Mesenchymal stem cell (in vitro differentiated cells and primary cell): ENCODE data around the gene LARP1B. TPM values are rescaled to one million over a fixed set of nuclear protein-coding genes. Genes with fewer than 3 reads are reported as not detected.

Experiments
- DNase-seq: peaks from one replicate; pipeline ENCODE4 v3.0.0-alpha.2; 2013
- H2AFZ ChIP-seq: one replicate; pipeline ENCODE4 v1.6.1; 2013; ENCODE audit warnings: low read depth, mild to moderate bottlenecking, control low read depth, inconsistent platforms, low read length, moderate library complexity
- H2AK5ac ChIP-seq: 2 replicates; pipeline ENCODE4 v1.6.1; 2013; ENCODE audit warnings: low read length, moderate library complexity, mild to moderate bottlenecking, inconsistent platforms; ENCODE audit not compliant: severe bottlenecking
- H2BK120ac ChIP-seq: one replicate; pipeline ENCODE4 v1.6.1; 2013; ENCODE audit warnings: low read depth, mild to moderate bottlenecking, inconsistent platforms, low read length, moderate library complexity
- H2BK12ac ChIP-seq, 2 experiments: one replicate each; pipeline ENCODE4 v1.6.1; 2013; ENCODE audit warnings: inconsistent platforms in 2 of 2, low read length in 2 of 2, mild to moderate bottlenecking in 2 of 2, moderate library complexity in 2 of 2, control low read depth in 1 of 2
- H2BK15ac ChIP-seq: one replicate; pipeline ENCODE4 v1.6.1; 2013; ENCODE audit warnings: mild to moderate bottlenecking, low read depth, inconsistent platforms; ENCODE audit not compliant: poor library complexity, severe bottlenecking
- H2BK5ac ChIP-seq: 2 replicates; pipeline ENCODE4 v1.6.1; 2013; ENCODE audit warnings: low read depth, mild to moderate bottlenecking, low read length, control low read depth, inconsistent platforms; ENCODE audit not compliant: poor library complexity, severe bottlenecking
- H3K14ac ChIP-seq, 2 experiments: one replicate each; pipeline ENCODE4 v1.6.1; 2013; ENCODE audit warnings: inconsistent platforms in 2 of 2, low read length in 2 of 2, control low read depth in 1 of 2, mild to moderate bottlenecking in 1 of 2, moderate library complexity in 1 of 2
- H3K18ac ChIP-seq, 2 experiments: one replicate each; pipeline ENCODE4 v1.6.1; 2013; ENCODE audit warnings: inconsistent platforms in 2 of 2, low read length in 2 of 2, control low read depth in 1 of 2, low read depth in 1 of 2, mild to moderate bottlenecking in 1 of 2
- H3K23ac ChIP-seq, 2 experiments: one replicate each; pipeline ENCODE4 v1.6.1; 2013; ENCODE audit warnings: inconsistent platforms in 2 of 2, low read length in 2 of 2, mild to moderate bottlenecking in 2 of 2, moderate library complexity in 2 of 2, control low read depth in 1 of 2
- H3K27ac ChIP-seq: 2 replicates; pipeline ENCODE4 v1.5.1; 2013; ENCODE audit warnings: mild to moderate bottlenecking, moderate library complexity, low read length, control low read depth, inconsistent platforms; ENCODE audit not compliant: poor library complexity, severe bottlenecking
- H3K27me3 ChIP-seq, 2 experiments: 2 replicates each; pipeline versions ENCODE4 v1.6.1 to v1.7.0; 2013; ENCODE audit warnings: low read length in 2 of 2, mild to moderate bottlenecking in 2 of 2, moderate library complexity in 2 of 2, control low read depth in 1 of 2, inconsistent platforms in 1 of 2; ENCODE audit not compliant: control insufficient read depth in 1 of 2, insufficient read depth in 1 of 2
- H3K36me3 ChIP-seq, 2 experiments: 2 replicates each; pipeline versions ENCODE4 v1.6.1 to v1.7.0; 2013; ENCODE audit warnings: low read length in 2 of 2, control low read depth in 1 of 2, inconsistent platforms in 1 of 2, low read depth in 1 of 2, mild to moderate bottlenecking in 1 of 2; ENCODE audit not compliant: insufficient read depth in 2 of 2, control insufficient read depth in 1 of 2
- H3K4ac ChIP-seq, 2 experiments: one replicate each; pipeline ENCODE4 v1.6.1; 2013; ENCODE audit warnings: inconsistent platforms in 2 of 2, low read length in 2 of 2, mild to moderate bottlenecking in 2 of 2, moderate library complexity in 2 of 2, control low read depth in 1 of 2, low read depth in 1 of 2
- H3K4me1 ChIP-seq: 2 replicates; pipeline ENCODE4 v1.6.1; 2013; ENCODE audit warnings: low read depth, low read length, control low read depth; ENCODE audit not compliant: control insufficient read depth, insufficient read depth
- H3K4me2 ChIP-seq: 2 replicates; pipeline ENCODE4 v1.6.1; 2013; ENCODE audit warnings: low read length, mild to moderate bottlenecking, inconsistent platforms; ENCODE audit not compliant: poor library complexity, severe bottlenecking
- H3K4me3 ChIP-seq, 2 experiments: 2 replicates each; pipeline versions ENCODE4 v1.5.1 to v1.7.0; 2013; ENCODE audit warnings: low read length in 2 of 2, mild to moderate bottlenecking in 2 of 2, control low read depth in 1 of 2, low read depth in 1 of 2; ENCODE audit not compliant: insufficient read depth in 1 of 2
- H3K79me1 ChIP-seq: replicated peaks from 2 replicates; pipeline ENCODE4 v1.6.1; 2013; ENCODE audit warnings: mild to moderate bottlenecking, control low read depth, low read length, inconsistent platforms; ENCODE audit not compliant: poor library complexity, severe bottlenecking
- H3K9ac ChIP-seq: 2 replicates; pipeline ENCODE4 v1.7.0; 2013; ENCODE audit warnings: mild to moderate bottlenecking, low read length, moderate library complexity
- H3K9me3 ChIP-seq: 2 replicates; pipeline ENCODE4 v1.7.0; 2013; ENCODE audit warnings: mild to moderate bottlenecking, low read length; ENCODE audit not compliant: control insufficient read depth
- H4K8ac ChIP-seq: one replicate; pipeline ENCODE4 v1.6.1; 2013; ENCODE audit warnings: inconsistent platforms, mild to moderate bottlenecking, low read length, moderate library complexity
- H4K91ac ChIP-seq: one replicate; pipeline ENCODE4 v1.6.1; 2013; ENCODE audit warnings: mild to moderate bottlenecking, low read length, inconsistent platforms
- WGBS: methylation state at CpG from one replicate; pipeline ENCODE4 v1.1.7; 2013; ENCODE audit warnings: mixed read lengths; 5-methylcytosine and 5-hydroxymethylcytosine counted together
- polyA plus RNA-seq, 2 experiments: library from polyadenylated mRNA; stranded (reverse); fragments of 200-250 nt; gene quantifications; one replicate each; pipeline ENCODE4 v1.2.3, GENCODE V29; 2013

The LARP1B gene
- 12.8 TPM for polyA plus RNA-seq (2013, experiment 1 of 2)
- 13.0 TPM for polyA plus RNA-seq (2013, experiment 2 of 2)

DNA sequence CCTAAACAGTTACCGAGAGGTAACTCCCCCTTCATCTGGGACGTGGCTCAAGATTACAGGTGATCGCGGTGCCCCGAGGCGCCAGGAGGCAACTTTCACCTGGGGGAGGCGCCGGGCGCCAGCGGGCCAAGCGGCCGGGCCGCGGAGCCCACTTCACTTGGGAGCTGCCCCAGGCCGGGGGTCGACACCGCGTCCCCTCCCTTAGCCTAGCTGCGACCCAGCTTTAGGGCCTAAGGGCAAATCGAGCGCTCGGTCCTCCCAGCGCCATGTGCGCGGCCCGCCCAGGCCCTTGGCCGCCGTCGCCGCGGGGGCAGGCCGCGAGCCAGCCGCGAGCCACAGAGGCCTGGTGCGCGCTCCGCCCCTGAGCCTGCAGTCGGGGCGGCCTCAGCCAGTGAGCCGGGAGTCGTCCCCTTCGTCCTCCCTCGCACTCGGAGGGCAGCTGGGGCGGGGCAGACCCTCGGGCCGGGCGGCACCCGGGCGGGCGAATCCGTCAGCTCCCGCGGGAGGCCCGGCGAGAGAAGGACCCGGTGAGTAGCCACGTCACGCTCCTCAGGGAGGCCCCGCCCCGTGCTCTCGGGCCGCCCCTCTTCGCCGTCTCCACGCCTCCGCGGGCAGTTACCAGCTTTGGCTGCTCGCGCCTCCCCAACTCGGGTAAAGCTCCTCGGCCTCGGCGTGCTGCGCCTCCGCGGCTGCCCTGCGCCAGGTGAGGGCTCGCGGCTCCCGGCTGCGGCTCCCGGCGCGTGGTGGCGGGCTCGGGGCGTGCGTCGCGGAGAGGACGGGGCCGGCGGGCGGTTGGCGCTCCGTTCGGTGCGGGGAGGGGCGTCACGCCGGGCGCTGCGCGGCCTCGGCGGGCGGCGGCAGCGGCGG lies at the start of gene LARP1B:
Gene LARP1B, plus strand, starts transcription at position 614 of the 867 bp plus-strand sequence. CDS start 13,640 bp downstream, outside the sequence.
- Histone ChIP-seq H3K4ac (peak within 1 kb of the TSS; percentile 92 to 97), H2BK5ac (peak within 1 kb of the TSS; percentile 89), H2BK12ac (peak within 1 kb of the TSS in 1 of 2 experiments; percentile 72), H3K4me2 (peak within 1 kb of the TSS; percentile 97), H2AFZ (peak within 1 kb of the TSS; percentile 98), H3K23ac (peak within 1 kb of the TSS; percentile 60 to 98), H3K4me3 (peak within 1 kb of the TSS; percentile 93 to 95), H3K9me3 (no peaks in the 10 kb centered on the region), H3K18ac (peak within 1 kb of the TSS; percentile 97 to 100), H4K8ac (peak within 1 kb of the TSS; percentile 82), H4K91ac (peak within 1 kb of the TSS; percentile 90), H2AK5ac (no peak within 1 kb of the TSS), H3K79me1 (no peaks in the 10 kb centered on the region), H3K14ac (peak within 1 kb of the TSS in 1 of 2 experiments; percentile 98), H3K27ac (peak within 1 kb of the TSS; percentile 55), H3K9ac (peak within 1 kb of the TSS; percentile 97), H3K4me1 (peaks cover 2% of the 10 kb centered on the region), H2BK15ac (peak within 1 kb of the TSS; percentile 93), H3K36me3 (no peaks in the 10 kb centered on the region), H3K27me3 (no peaks in the 10 kb centered on the region), H2BK120ac (peak within 1 kb of the TSS; percentile 87)
- peak; percentile 97 for DNase-seq
- WGBS: under 1% methylated on average over 88 of the region's 112 CpGs

DNA sequence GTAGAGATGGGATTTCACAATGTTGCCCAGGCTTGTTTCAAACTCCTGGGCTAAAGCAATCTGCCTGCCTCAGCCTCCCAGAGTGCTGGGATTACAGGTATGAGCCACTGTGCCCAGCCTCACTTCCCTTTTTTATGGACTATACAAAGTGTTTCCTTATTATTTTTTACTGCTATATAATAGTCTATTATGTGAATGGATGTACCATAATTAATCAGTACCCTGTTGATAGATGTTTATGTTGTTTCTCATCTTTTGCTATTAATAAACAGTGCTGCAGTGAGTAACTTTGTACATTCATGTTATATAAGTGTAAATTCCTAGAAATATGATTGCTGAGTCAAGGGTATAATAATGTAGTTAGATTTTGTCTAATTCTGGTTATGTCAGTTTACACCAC lies 35.8 kb upstream of the LARP1B start:
- H3K27ac ChIP-seq: no peak overlapping the region
- H3K27me3 ChIP-seq: no peaks in the 10 kb centered on the region
- H2AFZ ChIP-seq: no peak overlapping the region
- H3K18ac ChIP-seq: no peak overlapping the region
- H2AK5ac ChIP-seq: no peak overlapping the region
- H3K9me3 ChIP-seq: no peaks in the 10 kb centered on the region
- H3K36me3 ChIP-seq: peaks cover 18 to 66% of the 10 kb centered on the region in 2 experiments
- H2BK12ac ChIP-seq: no peak overlapping the region
- no peak overlapping the region for H3K4me2 ChIP-seq
- H4K91ac ChIP-seq: no peak overlapping the region
- no peaks in the 10 kb centered on the region for H3K4me1 ChIP-seq
- no peak for DNase-seq
- H3K4ac ChIP-seq: no peak overlapping the region
- H3K9ac ChIP-seq: no peak overlapping the region
- no peaks in the 10 kb centered on the region for H3K79me1 ChIP-seq
- H3K14ac ChIP-seq: no peak overlapping the region
- no peak overlapping the region for H2BK15ac ChIP-seq
- H2BK120ac ChIP-seq: no peak overlapping the region
- no peak overlapping the region for H3K4me3 ChIP-seq
- H4K8ac ChIP-seq: no peak overlapping the region
- H3K23ac ChIP-seq: no peak overlapping the region
- H2BK5ac ChIP-seq: no peak overlapping the region

DNA sequence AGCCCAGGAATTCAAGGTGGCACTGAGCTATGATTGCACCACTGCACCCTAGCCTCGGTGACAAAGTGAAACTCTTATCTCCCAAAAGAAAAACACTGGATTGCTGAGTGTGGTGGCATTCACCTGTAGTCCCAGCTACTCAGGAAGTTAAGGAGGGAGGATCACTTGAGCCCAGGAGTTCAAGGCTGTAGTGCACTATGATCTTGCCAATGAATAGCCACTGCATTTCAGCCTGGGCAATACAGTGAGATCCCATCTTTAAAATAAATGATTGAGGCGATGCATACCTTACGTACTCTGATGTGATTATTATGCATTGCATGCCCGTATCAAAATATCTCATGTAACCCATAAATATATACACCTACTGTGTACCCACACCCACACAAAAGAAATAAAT lies 31.2 kb upstream of the LARP1B start:
- H3K23ac ChIP-seq: no peak overlapping the region
- H3K18ac ChIP-seq: no peak overlapping the region
- DNase-seq: no peak
- H3K4ac ChIP-seq: no peak overlapping the region
- no peaks in the 10 kb centered on the region for H3K9me3 ChIP-seq
- H3K36me3 ChIP-seq: peaks cover 10 to 40% of the 10 kb centered on the region in 2 experiments
- no peak overlapping the region for H2BK12ac ChIP-seq
- H2BK15ac ChIP-seq: no peak overlapping the region
- H3K27me3 ChIP-seq: no peaks in the 10 kb centered on the region
- H4K8ac ChIP-seq: no peak overlapping the region
- H2AK5ac ChIP-seq: no peak overlapping the region
- no peak overlapping the region for H2AFZ ChIP-seq
- H3K9ac ChIP-seq: no peak overlapping the region
- no peak overlapping the region for H4K91ac ChIP-seq
- H3K4me1 ChIP-seq: no peaks in the 10 kb centered on the region
- no peak overlapping the region for H3K4me3 ChIP-seq
- H2BK120ac ChIP-seq: no peak overlapping the region
- no peak overlapping the region for H3K27ac ChIP-seq
- no peak overlapping the region for H3K14ac ChIP-seq
- H2BK5ac ChIP-seq: no peak overlapping the region
- no peaks in the 10 kb centered on the region for H3K79me1 ChIP-seq
- WGBS: 100% methylated on average over 2 of the region's 4 CpGs
- no peak overlapping the region for H3K4me2 ChIP-seq

DNA sequence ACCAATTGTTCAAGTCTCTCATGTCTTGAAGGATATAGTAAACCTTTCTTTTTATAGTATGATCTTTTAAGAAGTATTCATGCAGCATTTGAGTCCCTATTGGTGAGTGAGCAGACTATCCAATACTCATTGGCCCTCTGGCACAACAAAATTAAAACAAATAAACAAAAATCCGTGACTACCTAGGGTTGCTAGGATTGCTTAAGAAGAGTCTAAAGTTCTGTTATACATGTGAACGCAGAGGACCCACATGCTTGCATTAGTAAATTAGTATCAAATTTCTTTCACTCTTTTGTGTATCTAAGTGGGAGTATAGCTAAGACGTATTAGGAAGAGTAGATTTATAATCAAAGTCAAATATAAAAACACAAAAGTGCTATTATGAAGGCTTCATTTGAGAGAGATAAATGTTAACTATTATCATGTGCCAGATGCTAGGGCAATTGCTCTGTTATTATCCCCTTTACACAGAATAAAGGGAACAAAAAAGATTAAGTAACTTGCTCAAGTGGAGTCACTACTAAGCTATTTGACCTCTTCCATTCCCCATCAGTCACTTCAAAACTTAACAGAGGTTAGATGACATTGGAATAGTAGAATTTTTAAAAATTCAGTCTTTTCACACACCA lies 29.2 kb upstream of the LARP1B start:
- no peak overlapping the region for H2BK12ac ChIP-seq
- no peaks in the 10 kb centered on the region for H3K9me3 ChIP-seq
- no peak for DNase-seq
- H4K8ac ChIP-seq: no peak overlapping the region
- no peak overlapping the region for H3K23ac ChIP-seq
- H4K91ac ChIP-seq: no peak overlapping the region
- H3K4me2 ChIP-seq: no peak overlapping the region
- H2AK5ac ChIP-seq: no peak overlapping the region
- no peak overlapping the region for H3K4ac ChIP-seq
- H2BK15ac ChIP-seq: no peak overlapping the region
- no peak overlapping the region for H3K4me3 ChIP-seq
- H2AFZ ChIP-seq: no peak overlapping the region
- no peaks in the 10 kb centered on the region for H3K27me3 ChIP-seq
- H3K27ac ChIP-seq: no peak overlapping the region
- H3K14ac ChIP-seq: no peak overlapping the region
- H3K18ac ChIP-seq: no peak overlapping the region
- H3K9ac ChIP-seq: no peak overlapping the region
- no CpG with 5 or more reads among the region's 3 CpGs for WGBS
- no peak overlapping the region for H2BK120ac ChIP-seq
- no peaks in the 10 kb centered on the region for H3K4me1 ChIP-seq
- H3K36me3 ChIP-seq: peaks cover 10 to 32% of the 10 kb centered on the region in 2 experiments
- no peaks in the 10 kb centered on the region for H3K79me1 ChIP-seq
- H2BK5ac ChIP-seq: no peak overlapping the region
